WTC11 (cell line): ENCODE data around the gene THSD7B. TPM values are rescaled to one million over a fixed set of nuclear protein-coding genes. Genes with fewer than 3 reads are reported as not detected.

Source experiments
- ATAC-seq: fragments of 200-7000 bp; cut with Tn5 transposase; 2 replicates; pipeline ENCODE4 v1.10.0; 2021; ENCODE audit warnings: mild to moderate bottlenecking, moderate library complexity
- CTCF ChIA-PET: fragments of 300-600 bp; sonication (Branson Sonifier 250); formaldehyde crosslinking; loops from one replicate; lab custom pipeline; 2021; ENCODE audit warnings: antibody characterized with exemption; lab: Charles Lee
- POLR2A ChIA-PET: fragments of 350-600 bp; sonication (Branson Sonifier 250); formaldehyde crosslinking; loops from one replicate; lab custom pipeline; 2021; ENCODE audit warnings: antibody characterized with exemption; lab: Charles Lee
- DNase-seq: peaks from one replicate; pipeline ENCODE4 v3.0.0; 2021; ENCODE audit warnings: low spot score
- H3K27ac Mint-ChIP-seq: 2 replicates; pipeline ENCODE4 v1.8.0; 2021; ENCODE audit warnings: mixed read lengths
- H3K27me3 Mint-ChIP-seq: 2 replicates; pipeline ENCODE4 v1.8.0; 2021; ENCODE audit warnings: low read depth, mild to moderate bottlenecking, moderate library complexity, mixed read lengths
- H3K36me3 Mint-ChIP-seq: 2 replicates; pipeline ENCODE4 v1.8.0; 2021; ENCODE audit warnings: mixed read lengths
- H3K4me1 Mint-ChIP-seq: 2 replicates; pipeline ENCODE4 v1.8.0; 2022; ENCODE audit warnings: mixed read lengths
- H3K4me3 Mint-ChIP-seq: 2 replicates; pipeline ENCODE4 v1.8.0; 2021; ENCODE audit warnings: mild to moderate bottlenecking, moderate library complexity, mixed read lengths
- H3K9me3 Mint-ChIP-seq: 2 replicates; pipeline ENCODE4 v1.8.0; 2021; ENCODE audit warnings: mixed read lengths
- OVOL2 ChIP-seq: fragments of 250-450 bp; sonication (Bioruptor Pico); IDR thresholded peaks from 2 replicates; pipeline ENCODE4 v1.9.0; 2021; ENCODE audit warnings: mild to moderate bottlenecking, borderline replicate concordance
- RELA ChIP-seq: sonication (generic); formaldehyde crosslinking; IDR thresholded peaks from 2 replicates; pipeline ENCODE4 v1.8.1; 2022; ENCODE audit warnings: missing genetic modification reagents, mild to moderate bottlenecking, borderline replicate concordance
- RORB ChIP-seq: fragments of 250-450 bp; sonication (Bioruptor Pico); IDR thresholded peaks from 2 replicates; pipeline ENCODE4 v1.9.0; 2021; ENCODE audit warnings: mild to moderate bottlenecking
- SOX15 ChIP-seq: fragments of 250-450 bp; sonication (Bioruptor Pico); IDR thresholded peaks from 2 replicates; pipeline ENCODE4 v1.9.0; 2021; ENCODE audit warnings: mild to moderate bottlenecking
- ZNF219 ChIP-seq: sonication (generic); formaldehyde crosslinking; IDR thresholded peaks from 2 replicates; pipeline ENCODE4 v1.8.0; 2023; ENCODE audit warnings: missing genetic modification reagents, mild to moderate bottlenecking, borderline replicate concordance
- ZNF423 ChIP-seq: fragments of 250-450 bp; sonication (Bioruptor Pico); IDR thresholded peaks from 2 replicates; pipeline ENCODE4 v2.1.2; 2022; ENCODE audit warnings: mild to moderate bottlenecking, moderate library complexity
- total RNA-seq: library from RNA; stranded (reverse); gene quantifications from 3 replicates; pipeline ENCODE4 v1.2.3, GENCODE V29; 2021
- TF ChIP-seq, protein P1 (sequence below): sonication (generic); formaldehyde crosslinking; conservative IDR thresholded peaks from 2 replicates; pipeline ENCODE4 v1.8.1; 2023; ENCODE audit warnings: mild to moderate bottlenecking, low read depth, missing genetic modification reagents, moderate library complexity
- TF ChIP-seq, protein P2 (sequence below): sonication (generic); formaldehyde crosslinking; IDR thresholded peaks from 2 replicates; pipeline ENCODE4 v1.8.0; 2022; ENCODE audit warnings: missing genetic modification reagents
- TF ChIP-seq, protein P3 (sequence below): sonication (generic); formaldehyde crosslinking; IDR thresholded peaks from 2 replicates; pipeline ENCODE4 v1.8.1; 2023; ENCODE audit warnings: mild to moderate bottlenecking, missing genetic modification reagents, moderate library complexity
- TF ChIP-seq, protein P4 (sequence below): sonication (generic); formaldehyde crosslinking; IDR thresholded peaks from 2 replicates; pipeline ENCODE4 v1.8.1; 2023; ENCODE audit warnings: mild to moderate bottlenecking, missing genetic modification reagents, borderline replicate concordance
- TF ChIP-seq, protein P5 (sequence below): sonication (generic); formaldehyde crosslinking; IDR thresholded peaks from 2 replicates; pipeline ENCODE4 v1.8.1; 2022; ENCODE audit warnings: low read depth, missing genetic modification reagents, borderline replicate concordance
- TF ChIP-seq, protein P6 (sequence below): sonication (generic); formaldehyde crosslinking; IDR thresholded peaks from 2 replicates; pipeline ENCODE4 v1.8.1; 2023; ENCODE audit warnings: mild to moderate bottlenecking, missing genetic modification reagents

The THSD7B gene
- total RNA-seq, 1 experiment from 2014 or later: 2.9 TPM

DNA sequence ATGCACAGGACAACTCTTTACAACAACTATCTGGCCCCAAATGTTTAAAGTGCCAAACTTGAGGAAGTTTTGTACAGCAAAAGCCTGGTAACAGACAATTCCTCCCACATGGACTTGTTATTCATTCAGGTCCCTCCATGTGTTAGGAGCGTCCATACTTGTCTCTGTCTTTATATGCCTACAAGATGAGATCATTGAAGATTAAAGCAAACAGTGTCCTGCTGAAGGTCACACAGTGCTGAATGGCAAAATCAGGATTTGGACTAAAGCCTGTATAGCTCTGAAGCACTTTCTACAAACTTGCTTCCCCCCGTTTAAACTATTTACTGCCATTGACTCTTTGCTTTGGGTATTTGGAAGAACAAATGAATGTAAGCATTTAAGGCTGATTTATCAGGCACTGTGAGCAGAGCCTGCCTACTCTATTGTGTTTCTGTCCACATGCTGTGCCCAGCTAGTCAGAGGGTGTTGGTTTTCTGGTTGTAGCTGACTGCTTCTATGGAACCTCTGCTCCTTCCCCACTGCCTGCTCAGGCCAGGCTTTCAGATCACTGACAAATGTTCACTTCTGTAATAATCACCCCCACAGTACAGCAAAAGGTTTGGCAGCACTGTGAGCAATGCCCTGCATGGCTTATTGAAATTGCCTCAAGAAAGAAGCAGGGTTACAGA is 274.3 kb downstream of the THSD7B start:
- Mint-ChIP-seq H3K4me3 (no peak overlapping the region), H3K4me1 (peaks cover 3% of the 10 kb centered on the region; the same call in 1 of the 2 replicates), H3K36me3 (no peaks in the 10 kb centered on the region)
- POLR2A ChIA-PET: no interaction called here
- TF ChIP-seq, protein P1, sequence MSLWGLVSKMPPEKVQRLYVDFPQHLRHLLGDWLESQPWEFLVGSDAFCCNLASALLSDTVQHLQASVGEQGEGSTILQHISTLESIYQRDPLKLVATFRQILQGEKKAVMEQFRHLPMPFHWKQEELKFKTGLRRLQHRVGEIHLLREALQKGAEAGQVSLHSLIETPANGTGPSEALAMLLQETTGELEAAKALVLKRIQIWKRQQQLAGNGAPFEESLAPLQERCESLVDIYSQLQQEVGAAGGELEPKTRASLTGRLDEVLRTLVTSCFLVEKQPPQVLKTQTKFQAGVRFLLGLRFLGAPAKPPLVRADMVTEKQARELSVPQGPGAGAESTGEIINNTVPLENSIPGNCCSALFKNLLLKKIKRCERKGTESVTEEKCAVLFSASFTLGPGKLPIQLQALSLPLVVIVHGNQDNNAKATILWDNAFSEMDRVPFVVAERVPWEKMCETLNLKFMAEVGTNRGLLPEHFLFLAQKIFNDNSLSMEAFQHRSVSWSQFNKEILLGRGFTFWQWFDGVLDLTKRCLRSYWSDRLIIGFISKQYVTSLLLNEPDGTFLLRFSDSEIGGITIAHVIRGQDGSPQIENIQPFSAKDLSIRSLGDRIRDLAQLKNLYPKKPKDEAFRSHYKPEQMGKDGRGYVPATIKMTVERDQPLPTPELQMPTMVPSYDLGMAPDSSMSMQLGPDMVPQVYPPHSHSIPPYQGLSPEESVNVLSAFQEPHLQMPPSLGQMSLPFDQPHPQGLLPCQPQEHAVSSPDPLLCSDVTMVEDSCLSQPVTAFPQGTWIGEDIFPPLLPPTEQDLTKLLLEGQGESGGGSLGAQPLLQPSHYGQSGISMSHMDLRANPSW (CRISPR knock-in tag): no peak
- TF ChIP-seq RELA (no peak), RORB (CRISPR knock-in tag) (no peak), ZNF423 (CRISPR knock-in tag) (no peak), SOX15 (CRISPR knock-in tag) (no peak), ZNF219 (CRISPR knock-in tag) (no peak), OVOL2 (no peak)
- TF ChIP-seq, protein P2, sequence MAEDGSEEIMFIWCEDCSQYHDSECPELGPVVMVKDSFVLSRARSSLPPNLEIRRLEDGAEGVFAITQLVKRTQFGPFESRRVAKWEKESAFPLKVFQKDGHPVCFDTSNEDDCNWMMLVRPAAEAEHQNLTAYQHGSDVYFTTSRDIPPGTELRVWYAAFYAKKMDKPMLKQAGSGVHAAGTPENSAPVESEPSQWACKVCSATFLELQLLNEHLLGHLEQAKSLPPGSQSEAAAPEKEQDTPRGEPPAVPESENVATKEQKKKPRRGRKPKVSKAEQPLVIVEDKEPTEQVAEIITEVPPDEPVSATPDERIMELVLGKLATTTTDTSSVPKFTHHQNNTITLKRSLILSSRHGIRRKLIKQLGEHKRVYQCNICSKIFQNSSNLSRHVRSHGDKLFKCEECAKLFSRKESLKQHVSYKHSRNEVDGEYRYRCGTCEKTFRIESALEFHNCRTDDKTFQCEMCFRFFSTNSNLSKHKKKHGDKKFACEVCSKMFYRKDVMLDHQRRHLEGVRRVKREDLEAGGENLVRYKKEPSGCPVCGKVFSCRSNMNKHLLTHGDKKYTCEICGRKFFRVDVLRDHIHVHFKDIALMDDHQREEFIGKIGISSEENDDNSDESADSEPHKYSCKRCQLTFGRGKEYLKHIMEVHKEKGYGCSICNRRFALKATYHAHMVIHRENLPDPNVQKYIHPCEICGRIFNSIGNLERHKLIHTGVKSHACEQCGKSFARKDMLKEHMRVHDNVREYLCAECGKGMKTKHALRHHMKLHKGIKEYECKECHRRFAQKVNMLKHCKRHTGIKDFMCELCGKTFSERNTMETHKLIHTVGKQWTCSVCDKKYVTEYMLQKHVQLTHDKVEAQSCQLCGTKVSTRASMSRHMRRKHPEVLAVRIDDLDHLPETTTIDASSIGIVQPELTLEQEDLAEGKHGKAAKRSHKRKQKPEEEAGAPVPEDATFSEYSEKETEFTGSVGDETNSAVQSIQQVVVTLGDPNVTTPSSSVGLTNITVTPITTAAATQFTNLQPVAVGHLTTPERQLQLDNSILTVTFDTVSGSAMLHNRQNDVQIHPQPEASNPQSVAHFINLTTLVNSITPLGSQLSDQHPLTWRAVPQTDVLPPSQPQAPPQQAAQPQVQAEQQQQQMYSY: no peak
- TF ChIP-seq, protein P3, sequence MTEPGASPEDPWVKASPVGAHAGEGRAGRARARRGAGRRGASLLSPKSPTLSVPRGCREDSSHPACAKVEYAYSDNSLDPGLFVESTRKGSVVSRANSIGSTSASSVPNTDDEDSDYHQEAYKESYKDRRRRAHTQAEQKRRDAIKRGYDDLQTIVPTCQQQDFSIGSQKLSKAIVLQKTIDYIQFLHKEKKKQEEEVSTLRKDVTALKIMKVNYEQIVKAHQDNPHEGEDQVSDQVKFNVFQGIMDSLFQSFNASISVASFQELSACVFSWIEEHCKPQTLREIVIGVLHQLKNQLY: no peak
- TF ChIP-seq, protein P4, sequence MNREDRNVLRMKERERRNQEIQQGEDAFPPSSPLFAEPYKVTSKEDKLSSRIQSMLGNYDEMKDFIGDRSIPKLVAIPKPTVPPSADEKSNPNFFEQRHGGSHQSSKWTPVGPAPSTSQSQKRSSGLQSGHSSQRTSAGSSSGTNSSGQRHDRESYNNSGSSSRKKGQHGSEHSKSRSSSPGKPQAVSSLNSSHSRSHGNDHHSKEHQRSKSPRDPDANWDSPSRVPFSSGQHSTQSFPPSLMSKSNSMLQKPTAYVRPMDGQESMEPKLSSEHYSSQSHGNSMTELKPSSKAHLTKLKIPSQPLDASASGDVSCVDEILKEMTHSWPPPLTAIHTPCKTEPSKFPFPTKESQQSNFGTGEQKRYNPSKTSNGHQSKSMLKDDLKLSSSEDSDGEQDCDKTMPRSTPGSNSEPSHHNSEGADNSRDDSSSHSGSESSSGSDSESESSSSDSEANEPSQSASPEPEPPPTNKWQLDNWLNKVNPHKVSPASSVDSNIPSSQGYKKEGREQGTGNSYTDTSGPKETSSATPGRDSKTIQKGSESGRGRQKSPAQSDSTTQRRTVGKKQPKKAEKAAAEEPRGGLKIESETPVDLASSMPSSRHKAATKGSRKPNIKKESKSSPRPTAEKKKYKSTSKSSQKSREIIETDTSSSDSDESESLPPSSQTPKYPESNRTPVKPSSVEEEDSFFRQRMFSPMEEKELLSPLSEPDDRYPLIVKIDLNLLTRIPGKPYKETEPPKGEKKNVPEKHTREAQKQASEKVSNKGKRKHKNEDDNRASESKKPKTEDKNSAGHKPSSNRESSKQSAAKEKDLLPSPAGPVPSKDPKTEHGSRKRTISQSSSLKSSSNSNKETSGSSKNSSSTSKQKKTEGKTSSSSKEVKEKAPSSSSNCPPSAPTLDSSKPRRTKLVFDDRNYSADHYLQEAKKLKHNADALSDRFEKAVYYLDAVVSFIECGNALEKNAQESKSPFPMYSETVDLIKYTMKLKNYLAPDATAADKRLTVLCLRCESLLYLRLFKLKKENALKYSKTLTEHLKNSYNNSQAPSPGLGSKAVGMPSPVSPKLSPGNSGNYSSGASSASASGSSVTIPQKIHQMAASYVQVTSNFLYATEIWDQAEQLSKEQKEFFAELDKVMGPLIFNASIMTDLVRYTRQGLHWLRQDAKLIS (CRISPR knock-in tag): no peak
- TF ChIP-seq, protein P5, sequence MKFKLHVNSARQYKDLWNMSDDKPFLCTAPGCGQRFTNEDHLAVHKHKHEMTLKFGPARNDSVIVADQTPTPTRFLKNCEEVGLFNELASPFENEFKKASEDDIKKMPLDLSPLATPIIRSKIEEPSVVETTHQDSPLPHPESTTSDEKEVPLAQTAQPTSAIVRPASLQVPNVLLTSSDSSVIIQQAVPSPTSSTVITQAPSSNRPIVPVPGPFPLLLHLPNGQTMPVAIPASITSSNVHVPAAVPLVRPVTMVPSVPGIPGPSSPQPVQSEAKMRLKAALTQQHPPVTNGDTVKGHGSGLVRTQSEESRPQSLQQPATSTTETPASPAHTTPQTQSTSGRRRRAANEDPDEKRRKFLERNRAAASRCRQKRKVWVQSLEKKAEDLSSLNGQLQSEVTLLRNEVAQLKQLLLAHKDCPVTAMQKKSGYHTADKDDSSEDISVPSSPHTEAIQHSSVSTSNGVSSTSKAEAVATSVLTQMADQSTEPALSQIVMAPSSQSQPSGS (CRISPR knock-in tag): no peak
- TF ChIP-seq, protein P6, sequence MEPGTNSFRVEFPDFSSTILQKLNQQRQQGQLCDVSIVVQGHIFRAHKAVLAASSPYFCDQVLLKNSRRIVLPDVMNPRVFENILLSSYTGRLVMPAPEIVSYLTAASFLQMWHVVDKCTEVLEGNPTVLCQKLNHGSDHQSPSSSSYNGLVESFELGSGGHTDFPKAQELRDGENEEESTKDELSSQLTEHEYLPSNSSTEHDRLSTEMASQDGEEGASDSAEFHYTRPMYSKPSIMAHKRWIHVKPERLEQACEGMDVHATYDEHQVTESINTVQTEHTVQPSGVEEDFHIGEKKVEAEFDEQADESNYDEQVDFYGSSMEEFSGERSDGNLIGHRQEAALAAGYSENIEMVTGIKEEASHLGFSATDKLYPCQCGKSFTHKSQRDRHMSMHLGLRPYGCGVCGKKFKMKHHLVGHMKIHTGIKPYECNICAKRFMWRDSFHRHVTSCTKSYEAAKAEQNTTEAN (CRISPR knock-in tag): no peak
- TF ChIP-seq, all 79 proteins: peak for 0
- no peak overlapping the region for H3K27ac Mint-ChIP-seq
- H3K27me3 Mint-ChIP-seq: no peaks in the 10 kb centered on the region
- ATAC-seq (peak; percentile 43; the same call in 1 of the 2 replicates), DNase-seq (no peak)
- CTCF ChIA-PET: no interaction called here
- 0 out of 2 replicates have a peak, but pooled peaks cover 5% of the 10 kb centered on the region for H3K9me3 Mint-ChIP-seq
